Measurements from ENCODE around the gene PAGE2.
"Not testable (repeated sequence)": the region's sequence is repeated elsewhere in the genome, so short reads cannot be mapped to it uniquely, and the experiment has no call there.

Gene PAGE2

DNA sequence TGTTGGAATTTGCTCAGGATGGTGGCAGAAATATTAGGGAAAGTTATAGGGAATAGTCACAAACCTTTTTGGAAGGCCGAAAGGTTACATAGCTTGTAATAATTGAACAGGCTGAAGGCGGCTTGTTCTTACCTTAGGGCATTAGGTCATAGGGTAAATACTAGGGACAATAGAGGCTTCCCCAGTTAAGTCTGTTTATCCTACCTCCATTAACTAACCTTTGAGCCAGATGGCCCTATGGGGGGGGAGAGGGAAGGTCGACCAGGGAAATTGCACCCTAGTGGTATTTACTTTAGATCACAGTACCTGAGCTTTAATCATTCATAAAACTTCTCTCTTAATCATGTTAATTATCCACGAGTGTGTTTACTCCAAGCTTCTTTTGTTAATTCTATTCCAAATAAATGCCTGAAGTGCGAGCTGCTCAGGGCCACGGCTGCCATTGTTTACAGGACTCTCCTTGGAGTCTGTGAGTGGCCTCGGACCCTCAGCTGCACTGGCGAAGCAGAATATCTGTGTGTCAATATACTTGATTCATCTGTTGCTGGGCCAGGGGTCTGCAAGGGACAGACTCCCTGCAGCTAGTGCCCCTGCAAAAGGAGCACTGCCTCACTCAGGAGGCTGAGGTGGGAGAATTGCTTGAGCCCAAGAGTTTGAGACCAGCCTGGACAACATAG lies 22.9 kb downstream of the PAGE2 start:
- no peaks in the 10 kb centered on the region for H3K4me1 ChIP-seq (ENCODE audit: low read length)
- DNase-seq: no peak

DNA sequence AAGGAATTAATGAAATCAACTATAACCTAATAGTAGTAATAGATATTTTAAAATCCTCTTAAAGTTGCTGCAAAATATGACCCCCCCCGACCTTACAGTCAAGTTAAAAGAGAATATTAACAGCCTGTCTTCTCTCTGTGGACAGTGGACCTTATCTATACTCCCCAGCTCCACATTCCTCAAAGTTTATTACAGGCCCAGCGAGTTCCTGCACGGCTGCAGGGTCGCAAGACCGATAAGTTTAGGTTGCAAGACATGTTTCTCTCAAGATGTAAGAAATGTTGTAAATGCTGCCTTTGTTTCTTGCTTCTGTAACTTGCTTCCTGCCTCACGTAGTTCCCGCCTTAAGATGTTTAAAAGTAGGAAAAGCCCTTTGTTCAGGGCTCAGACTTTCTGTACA lies 27.8 kb downstream of the PAGE2 start:
- not testable (repeated sequence) for H3K9ac ChIP-seq (ENCODE audit: low read length)

More for the DNA sequence above, 22.9 kb downstream of the PAGE2 start:
- Histone ChIP-seq H3K27ac (ENCODE audit: low read length) (no peak overlapping the region), H3K4me2 (ENCODE audit: low read depth, low read length) (no peak overlapping the region), H4K20me1 (ENCODE audit: insufficient read depth, low read length) (no peaks in the 10 kb centered on the region), H3K27me3 (replicated peaks; ENCODE audit: insufficient read depth, low read length) (no peaks in the 10 kb centered on the region), H3K4me3 (ENCODE audit: low read length) (no peak overlapping the region), H3K9me2 (replicated peaks; ENCODE audit: insufficient read depth, low read length) (no peaks in the 10 kb centered on the region), H3K36me3 (replicated peaks; ENCODE audit: insufficient read depth, low read length) (no peaks in the 10 kb centered on the region), H3K9me3 (replicated peaks; ENCODE audit: insufficient read depth, low read length) (no peaks in the 10 kb centered on the region), H3F3A (ENCODE audit: insufficient read depth, low read length) (no peaks in the 10 kb centered on the region), H3K79me2 (ENCODE audit: low read length) (no peaks in the 10 kb centered on the region), H2AFZ (ENCODE audit: low read length) (no peak overlapping the region), H3K9ac (ENCODE audit: low read length) (no peak overlapping the region)
- TF ChIP-seq EZH2phosphoT487 (IDR thresholded peaks at IDR 0.05; ENCODE audit: low read length): no peak
- no peak for TF ChIP-seq EZH2 (optimal IDR thresholded peaks at IDR 0.05; ENCODE audit: low read depth, low read length)
- TF ChIP-seq CTCF (IDR thresholded peaks at IDR 0.05; ENCODE audit: low read length): no peak

GRCh38 chrX:55118574-55118973 lies 29.8 kb downstream of the PAGE2 start:
- no peak for TF ChIP-seq CTCF (IDR thresholded peaks at IDR 0.05; ENCODE audit: low read length)
- TF ChIP-seq EZH2phosphoT487 (IDR thresholded peaks at IDR 0.05; ENCODE audit: low read length): no peak
- TF ChIP-seq EZH2 (optimal IDR thresholded peaks at IDR 0.05; ENCODE audit: low read depth, low read length): no peak
- no peaks in the 10 kb centered on the region for H3K79me2 ChIP-seq (ENCODE audit: low read length)

More for the DNA sequence above, 27.8 kb downstream of the PAGE2 start:
- not testable (repeated sequence) for H3K4me2 ChIP-seq (ENCODE audit: low read depth, low read length); H3K4me3 ChIP-seq (ENCODE audit: low read length); H3K27me3 ChIP-seq (replicated peaks; ENCODE audit: insufficient read depth, low read length); DNase-seq; H2AFZ ChIP-seq (ENCODE audit: low read length); H3K36me3 ChIP-seq (replicated peaks; ENCODE audit: insufficient read depth, low read length); H3K9me3 ChIP-seq (replicated peaks; ENCODE audit: insufficient read depth, low read length); H3K4me1 ChIP-seq (ENCODE audit: low read length); H4K20me1 ChIP-seq (ENCODE audit: insufficient read depth, low read length); H3K9me2 ChIP-seq (replicated peaks; ENCODE audit: insufficient read depth, low read length); H3F3A ChIP-seq (ENCODE audit: insufficient read depth, low read length); H3K79me2 ChIP-seq (ENCODE audit: low read length); H3K27ac ChIP-seq (ENCODE audit: low read length)

DNA sequence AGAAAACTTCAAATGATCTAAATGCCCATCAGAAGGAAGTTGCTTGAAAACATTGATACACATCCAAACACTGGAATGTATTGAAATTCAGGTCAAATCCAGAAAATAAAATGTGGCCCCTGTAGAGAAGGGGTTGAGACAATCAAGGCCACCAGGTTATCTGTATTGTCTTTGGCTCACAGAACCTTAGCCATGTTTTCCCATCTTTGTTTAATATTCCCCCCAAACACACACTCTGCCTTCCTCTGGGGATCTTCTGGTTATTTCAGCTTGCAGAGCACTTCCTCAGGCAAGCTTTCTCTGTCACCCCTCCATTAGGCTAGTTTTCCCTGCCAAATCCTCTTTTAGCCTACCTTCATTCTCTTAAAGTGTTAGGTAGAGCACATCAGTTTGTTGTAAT lies 30.5 kb downstream of the PAGE2 start:
- H3K4me1 ChIP-seq (ENCODE audit: low read length): no peaks in the 10 kb centered on the region
- no peaks in the 10 kb centered on the region for H3K36me3 ChIP-seq (replicated peaks; ENCODE audit: insufficient read depth, low read length)
- H3K9ac ChIP-seq (ENCODE audit: low read length): no peak overlapping the region
- TF ChIP-seq CTCF (IDR thresholded peaks at IDR 0.05; ENCODE audit: low read length): no peak
- TF ChIP-seq EZH2phosphoT487 (IDR thresholded peaks at IDR 0.05; ENCODE audit: low read length): no peak
- TF ChIP-seq EZH2 (optimal IDR thresholded peaks at IDR 0.05; ENCODE audit: low read depth, low read length): no peak
- no peak overlapping the region for H2AFZ ChIP-seq (ENCODE audit: low read length)
- no peaks in the 10 kb centered on the region for H3K9me3 ChIP-seq (replicated peaks; ENCODE audit: insufficient read depth, low read length)
- no peak overlapping the region for H3K4me2 ChIP-seq (ENCODE audit: low read depth, low read length)
- H3K9me2 ChIP-seq (replicated peaks; ENCODE audit: insufficient read depth, low read length): no peaks in the 10 kb centered on the region
- no peaks in the 10 kb centered on the region for H3K27me3 ChIP-seq (replicated peaks; ENCODE audit: insufficient read depth, low read length)
- no peaks in the 10 kb centered on the region for H3K79me2 ChIP-seq (ENCODE audit: low read length)
- no peak overlapping the region for H3K27ac ChIP-seq (ENCODE audit: low read length)
- no peak for DNase-seq
- H3F3A ChIP-seq (ENCODE audit: insufficient read depth, low read length): no peaks in the 10 kb centered on the region
- no peaks in the 10 kb centered on the region for H4K20me1 ChIP-seq (ENCODE audit: insufficient read depth, low read length)
- no peak overlapping the region for H3K4me3 ChIP-seq (ENCODE audit: low read length)

More at GRCh38 chrX:55118574-55118973, 29.8 kb downstream of the PAGE2 start:
- H3K4me3 ChIP-seq (ENCODE audit: low read length): no peak overlapping the region
- no peaks in the 10 kb centered on the region for H3K27me3 ChIP-seq (replicated peaks; ENCODE audit: insufficient read depth, low read length)
- no peak overlapping the region for H3K27ac ChIP-seq (ENCODE audit: low read length)
- no peaks in the 10 kb centered on the region for H3K9me2 ChIP-seq (replicated peaks; ENCODE audit: insufficient read depth, low read length)
- H3K9me3 ChIP-seq (replicated peaks; ENCODE audit: insufficient read depth, low read length): no peaks in the 10 kb centered on the region
- DNase-seq: no peak
- no peaks in the 10 kb centered on the region for H3F3A ChIP-seq (ENCODE audit: insufficient read depth, low read length)
- H4K20me1 ChIP-seq (ENCODE audit: insufficient read depth, low read length): no peaks in the 10 kb centered on the region
- H3K4me1 ChIP-seq (ENCODE audit: low read length): no peaks in the 10 kb centered on the region
- no peak overlapping the region for H3K4me2 ChIP-seq (ENCODE audit: low read depth, low read length)
- H3K9ac ChIP-seq (ENCODE audit: low read length): no peak overlapping the region
- no peaks in the 10 kb centered on the region for H3K36me3 ChIP-seq (replicated peaks; ENCODE audit: insufficient read depth, low read length)
- H2AFZ ChIP-seq (ENCODE audit: low read length): no peak overlapping the region
